Measurements from ENCODE around the gene MAPK12. TPM values are rescaled to one million over a fixed set of nuclear protein-coding genes. Genes with fewer than 3 reads are reported as not detected.
A peak's percentile ranks its signal among the peaks of the same experiment; 100 is the strongest.

MAPK12 gene
- total and polyA plus RNA-seq, 9 of the 15 experiments (the other 6 are each of a cell fraction or from before 2014, with no cell fraction given) = 0.79 to 71.5 (median 32.8) TPM

DNA sequence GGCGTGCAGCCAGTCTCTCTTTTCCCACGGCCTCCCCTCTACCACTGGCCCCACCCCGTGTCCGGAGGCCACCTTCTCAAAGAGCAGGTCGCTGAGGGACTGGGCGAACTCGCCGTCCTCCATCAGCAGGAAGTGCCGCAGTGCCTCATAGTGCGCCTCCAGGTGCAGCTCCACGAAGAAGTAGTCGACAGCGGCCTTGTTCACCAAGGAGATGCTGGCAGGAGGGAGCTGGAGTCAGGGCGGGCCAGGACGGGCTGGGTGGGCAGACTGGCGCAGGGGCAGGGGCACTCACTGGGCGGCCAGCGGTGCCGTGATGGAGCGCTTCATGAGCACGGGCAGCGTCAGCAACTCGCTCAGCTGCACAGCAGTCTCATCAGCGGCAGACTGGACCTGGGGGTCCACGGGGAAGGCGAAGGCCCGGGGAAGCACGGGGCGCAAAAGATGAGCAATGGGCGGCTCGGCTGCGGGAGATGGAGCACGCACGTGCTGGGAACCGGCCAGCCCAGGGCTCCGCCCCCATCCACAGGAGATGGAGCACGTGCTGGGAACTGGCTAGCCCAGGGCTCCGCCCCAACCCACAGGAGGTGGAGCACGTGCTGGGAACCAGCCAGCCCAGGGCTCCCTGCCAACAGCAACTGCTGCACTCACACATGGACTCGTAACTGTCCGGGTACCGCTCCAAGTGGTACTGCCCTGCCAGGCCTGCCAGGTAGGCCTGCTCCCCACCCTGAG is 42.3 kb downstream of the MAPK12 start (continued):
- TF ChIP-seq NFRKB (IDR thresholded peaks at IDR 0.05; ENCODE audit: low read depth) (no peak), ZFP1 (CRISPR knock-in tag; IDR thresholded peaks at IDR 0.05) (no peak), GABPA (tag; conservative IDR thresholded peaks at IDR 0.05; ENCODE audit: low read depth) (no peak), MIER1 (IDR thresholded peaks at IDR 0.05; ENCODE audit: low read depth) (no peak), ZNF324 (CRISPR knock-in tag; IDR thresholded peaks at IDR 0.05) (no peak), ZNF77 (CRISPR knock-in tag; IDR thresholded peaks at IDR 0.05) (no peak), SOX6 (IDR thresholded peaks at IDR 0.05) (no peak), PPARD (CRISPR knock-in tag; IDR thresholded peaks at IDR 0.05) (no peak), PML (IDR thresholded peaks at IDR 0.05; ENCODE audit: low read length) (no peak), L3MBTL2 (IDR thresholded peaks at IDR 0.05) (peak; percentile 78)
- TF ChIP-seq, protein P1, sequence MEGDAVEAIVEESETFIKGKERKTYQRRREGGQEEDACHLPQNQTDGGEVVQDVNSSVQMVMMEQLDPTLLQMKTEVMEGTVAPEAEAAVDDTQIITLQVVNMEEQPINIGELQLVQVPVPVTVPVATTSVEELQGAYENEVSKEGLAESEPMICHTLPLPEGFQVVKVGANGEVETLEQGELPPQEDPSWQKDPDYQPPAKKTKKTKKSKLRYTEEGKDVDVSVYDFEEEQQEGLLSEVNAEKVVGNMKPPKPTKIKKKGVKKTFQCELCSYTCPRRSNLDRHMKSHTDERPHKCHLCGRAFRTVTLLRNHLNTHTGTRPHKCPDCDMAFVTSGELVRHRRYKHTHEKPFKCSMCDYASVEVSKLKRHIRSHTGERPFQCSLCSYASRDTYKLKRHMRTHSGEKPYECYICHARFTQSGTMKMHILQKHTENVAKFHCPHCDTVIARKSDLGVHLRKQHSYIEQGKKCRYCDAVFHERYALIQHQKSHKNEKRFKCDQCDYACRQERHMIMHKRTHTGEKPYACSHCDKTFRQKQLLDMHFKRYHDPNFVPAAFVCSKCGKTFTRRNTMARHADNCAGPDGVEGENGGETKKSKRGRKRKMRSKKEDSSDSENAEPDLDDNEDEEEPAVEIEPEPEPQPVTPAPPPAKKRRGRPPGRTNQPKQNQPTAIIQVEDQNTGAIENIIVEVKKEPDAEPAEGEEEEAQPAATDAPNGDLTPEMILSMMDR (IDR thresholded peaks at IDR 0.05 in 2 of 3, conservative IDR thresholded peaks at IDR 0.05 in 1 of 3; ENCODE audit: insufficient read depth in 2 of 3, low read depth in 1 of 3, low read length in 3 of 3) = no peak
- TF ChIP-seq, protein P2, sequence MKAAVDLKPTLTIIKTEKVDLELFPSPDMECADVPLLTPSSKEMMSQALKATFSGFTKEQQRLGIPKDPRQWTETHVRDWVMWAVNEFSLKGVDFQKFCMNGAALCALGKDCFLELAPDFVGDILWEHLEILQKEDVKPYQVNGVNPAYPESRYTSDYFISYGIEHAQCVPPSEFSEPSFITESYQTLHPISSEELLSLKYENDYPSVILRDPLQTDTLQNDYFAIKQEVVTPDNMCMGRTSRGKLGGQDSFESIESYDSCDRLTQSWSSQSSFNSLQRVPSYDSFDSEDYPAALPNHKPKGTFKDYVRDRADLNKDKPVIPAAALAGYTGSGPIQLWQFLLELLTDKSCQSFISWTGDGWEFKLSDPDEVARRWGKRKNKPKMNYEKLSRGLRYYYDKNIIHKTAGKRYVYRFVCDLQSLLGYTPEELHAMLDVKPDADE (conservative IDR thresholded peaks at IDR 0.05; ENCODE audit: control insufficient read depth, low read depth, low read length) = no peak
- TF ChIP-seq, protein P3, sequence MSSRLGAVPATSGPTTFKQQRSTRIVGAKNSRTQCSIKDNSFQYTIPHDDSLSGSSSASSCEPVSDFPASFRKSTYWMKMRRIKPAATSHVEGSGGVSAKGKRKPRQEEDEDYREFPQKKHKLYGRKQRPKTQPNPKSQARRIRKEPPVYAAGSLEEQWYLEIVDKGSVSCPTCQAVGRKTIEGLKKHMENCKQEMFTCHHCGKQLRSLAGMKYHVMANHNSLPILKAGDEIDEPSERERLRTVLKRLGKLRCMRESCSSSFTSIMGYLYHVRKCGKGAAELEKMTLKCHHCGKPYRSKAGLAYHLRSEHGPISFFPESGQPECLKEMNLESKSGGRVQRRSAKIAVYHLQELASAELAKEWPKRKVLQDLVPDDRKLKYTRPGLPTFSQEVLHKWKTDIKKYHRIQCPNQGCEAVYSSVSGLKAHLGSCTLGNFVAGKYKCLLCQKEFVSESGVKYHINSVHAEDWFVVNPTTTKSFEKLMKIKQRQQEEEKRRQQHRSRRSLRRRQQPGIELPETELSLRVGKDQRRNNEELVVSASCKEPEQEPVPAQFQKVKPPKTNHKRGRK (tag; IDR thresholded peaks at IDR 0.05) = no peak
- TF ChIP-seq, protein P4, sequence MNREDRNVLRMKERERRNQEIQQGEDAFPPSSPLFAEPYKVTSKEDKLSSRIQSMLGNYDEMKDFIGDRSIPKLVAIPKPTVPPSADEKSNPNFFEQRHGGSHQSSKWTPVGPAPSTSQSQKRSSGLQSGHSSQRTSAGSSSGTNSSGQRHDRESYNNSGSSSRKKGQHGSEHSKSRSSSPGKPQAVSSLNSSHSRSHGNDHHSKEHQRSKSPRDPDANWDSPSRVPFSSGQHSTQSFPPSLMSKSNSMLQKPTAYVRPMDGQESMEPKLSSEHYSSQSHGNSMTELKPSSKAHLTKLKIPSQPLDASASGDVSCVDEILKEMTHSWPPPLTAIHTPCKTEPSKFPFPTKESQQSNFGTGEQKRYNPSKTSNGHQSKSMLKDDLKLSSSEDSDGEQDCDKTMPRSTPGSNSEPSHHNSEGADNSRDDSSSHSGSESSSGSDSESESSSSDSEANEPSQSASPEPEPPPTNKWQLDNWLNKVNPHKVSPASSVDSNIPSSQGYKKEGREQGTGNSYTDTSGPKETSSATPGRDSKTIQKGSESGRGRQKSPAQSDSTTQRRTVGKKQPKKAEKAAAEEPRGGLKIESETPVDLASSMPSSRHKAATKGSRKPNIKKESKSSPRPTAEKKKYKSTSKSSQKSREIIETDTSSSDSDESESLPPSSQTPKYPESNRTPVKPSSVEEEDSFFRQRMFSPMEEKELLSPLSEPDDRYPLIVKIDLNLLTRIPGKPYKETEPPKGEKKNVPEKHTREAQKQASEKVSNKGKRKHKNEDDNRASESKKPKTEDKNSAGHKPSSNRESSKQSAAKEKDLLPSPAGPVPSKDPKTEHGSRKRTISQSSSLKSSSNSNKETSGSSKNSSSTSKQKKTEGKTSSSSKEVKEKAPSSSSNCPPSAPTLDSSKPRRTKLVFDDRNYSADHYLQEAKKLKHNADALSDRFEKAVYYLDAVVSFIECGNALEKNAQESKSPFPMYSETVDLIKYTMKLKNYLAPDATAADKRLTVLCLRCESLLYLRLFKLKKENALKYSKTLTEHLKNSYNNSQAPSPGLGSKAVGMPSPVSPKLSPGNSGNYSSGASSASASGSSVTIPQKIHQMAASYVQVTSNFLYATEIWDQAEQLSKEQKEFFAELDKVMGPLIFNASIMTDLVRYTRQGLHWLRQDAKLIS (CRISPR knock-in tag; IDR thresholded peaks at IDR 0.05) = no peak
- TF ChIP-seq, protein P5, sequence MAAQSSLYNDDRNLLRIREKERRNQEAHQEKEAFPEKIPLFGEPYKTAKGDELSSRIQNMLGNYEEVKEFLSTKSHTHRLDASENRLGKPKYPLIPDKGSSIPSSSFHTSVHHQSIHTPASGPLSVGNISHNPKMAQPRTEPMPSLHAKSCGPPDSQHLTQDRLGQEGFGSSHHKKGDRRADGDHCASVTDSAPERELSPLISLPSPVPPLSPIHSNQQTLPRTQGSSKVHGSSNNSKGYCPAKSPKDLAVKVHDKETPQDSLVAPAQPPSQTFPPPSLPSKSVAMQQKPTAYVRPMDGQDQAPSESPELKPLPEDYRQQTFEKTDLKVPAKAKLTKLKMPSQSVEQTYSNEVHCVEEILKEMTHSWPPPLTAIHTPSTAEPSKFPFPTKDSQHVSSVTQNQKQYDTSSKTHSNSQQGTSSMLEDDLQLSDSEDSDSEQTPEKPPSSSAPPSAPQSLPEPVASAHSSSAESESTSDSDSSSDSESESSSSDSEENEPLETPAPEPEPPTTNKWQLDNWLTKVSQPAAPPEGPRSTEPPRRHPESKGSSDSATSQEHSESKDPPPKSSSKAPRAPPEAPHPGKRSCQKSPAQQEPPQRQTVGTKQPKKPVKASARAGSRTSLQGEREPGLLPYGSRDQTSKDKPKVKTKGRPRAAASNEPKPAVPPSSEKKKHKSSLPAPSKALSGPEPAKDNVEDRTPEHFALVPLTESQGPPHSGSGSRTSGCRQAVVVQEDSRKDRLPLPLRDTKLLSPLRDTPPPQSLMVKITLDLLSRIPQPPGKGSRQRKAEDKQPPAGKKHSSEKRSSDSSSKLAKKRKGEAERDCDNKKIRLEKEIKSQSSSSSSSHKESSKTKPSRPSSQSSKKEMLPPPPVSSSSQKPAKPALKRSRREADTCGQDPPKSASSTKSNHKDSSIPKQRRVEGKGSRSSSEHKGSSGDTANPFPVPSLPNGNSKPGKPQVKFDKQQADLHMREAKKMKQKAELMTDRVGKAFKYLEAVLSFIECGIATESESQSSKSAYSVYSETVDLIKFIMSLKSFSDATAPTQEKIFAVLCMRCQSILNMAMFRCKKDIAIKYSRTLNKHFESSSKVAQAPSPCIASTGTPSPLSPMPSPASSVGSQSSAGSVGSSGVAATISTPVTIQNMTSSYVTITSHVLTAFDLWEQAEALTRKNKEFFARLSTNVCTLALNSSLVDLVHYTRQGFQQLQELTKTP (IDR thresholded peaks at IDR 0.05; ENCODE audit: low read depth in 1 of 2, partially characterized antibody in 2 of 2) = no peak
